ENCODE results near the gene GALNT18.

Gene GALNT18

GRCh38 chr11:11324090-11324489, 297.7 kb downstream of the GALNT18 start:
- no peak for DNase-seq (ENCODE audit: extremely low read depth in 1 of 2, low read depth in 1 of 2)

- no peak for DNase-seq (ENCODE audit: extremely low read depth in 1 of 2, low read depth in 1 of 2)
These were observed 299.7 kb downstream of the GALNT18 start for GRCh38 chr11:11322101-11322500.

GRCh38 chr11:11320825-11321224, 301.0 kb downstream of the GALNT18 start:
- DNase-seq (ENCODE audit: extremely low read depth in 1 of 2, low read depth in 1 of 2): no peak

GRCh38 chr11:11318961-11319360, 302.8 kb downstream of the GALNT18 start:
- DNase-seq (ENCODE audit: extremely low read depth in 1 of 2, low read depth in 1 of 2): no peak

GRCh38 chr11:11318461-11318860, 303.3 kb downstream of the GALNT18 start:
- no peak for DNase-seq (ENCODE audit: extremely low read depth in 1 of 2, low read depth in 1 of 2)

GRCh38 chr11:11316651-11317230, 305.1 kb downstream of the GALNT18 start:
- no peak for DNase-seq (ENCODE audit: extremely low read depth in 1 of 2, low read depth in 1 of 2)

GRCh38 chr11:11313902-11314692, 307.7 kb downstream of the GALNT18 start:
- no peak for DNase-seq (ENCODE audit: extremely low read depth in 1 of 2, low read depth in 1 of 2)

GRCh38 chr11:11313426-11313825, 308.4 kb downstream of the GALNT18 start:
- DNase-seq (ENCODE audit: extremely low read depth in 1 of 2, low read depth in 1 of 2): no peak

GRCh38 chr11:11312738-11313137, 309.1 kb downstream of the GALNT18 start:
- no peak for DNase-seq (ENCODE audit: extremely low read depth in 1 of 2, low read depth in 1 of 2)

GRCh38 chr11:11311169-11311568, 310.6 kb downstream of the GALNT18 start:
- no peak for DNase-seq (ENCODE audit: extremely low read depth in 1 of 2, low read depth in 1 of 2)

GRCh38 chr11:11309906-11310305, 311.9 kb downstream of the GALNT18 start:
- no peak for DNase-seq (ENCODE audit: extremely low read depth in 1 of 2, low read depth in 1 of 2)

- no peak for DNase-seq (ENCODE audit: extremely low read depth in 1 of 2, low read depth in 1 of 2)
These were observed 313.6 kb downstream of the GALNT18 start for GRCh38 chr11:11308249-11308648.

- DNase-seq (ENCODE audit: extremely low read depth in 1 of 2, low read depth in 1 of 2): no peak
These were observed 314.9 kb downstream of the GALNT18 start for GRCh38 chr11:11306855-11307254.

- DNase-seq (ENCODE audit: extremely low read depth in 1 of 2, low read depth in 1 of 2): no peak
These were observed 317.3 kb downstream of the GALNT18 start for GRCh38 chr11:11304550-11304949.

- DNase-seq (ENCODE audit: extremely low read depth in 1 of 2, low read depth in 1 of 2): no peak
These were observed 319.2 kb downstream of the GALNT18 start for GRCh38 chr11:11302565-11302964.

- DNase-seq (ENCODE audit: extremely low read depth in 1 of 2, low read depth in 1 of 2): no peak
These were observed 320.6 kb downstream of the GALNT18 start for GRCh38 chr11:11301212-11301611.

- no peak for DNase-seq (ENCODE audit: extremely low read depth in 1 of 2, low read depth in 1 of 2)
These were observed 324.2 kb downstream of the GALNT18 start for GRCh38 chr11:11297578-11297977.

- no peak for DNase-seq (ENCODE audit: extremely low read depth in 1 of 2, low read depth in 1 of 2)
These were observed 325.4 kb downstream of the GALNT18 start for GRCh38 chr11:11296434-11296833.

GRCh38 chr11:11294551-11294855, 327.3 kb downstream of the GALNT18 start:
- no peak for DNase-seq (ENCODE audit: extremely low read depth in 1 of 2, low read depth in 1 of 2)

- no peak for DNase-seq (ENCODE audit: extremely low read depth in 1 of 2, low read depth in 1 of 2)
These were observed 327.8 kb downstream of the GALNT18 start for GRCh38 chr11:11293798-11294550.

- no peak for DNase-seq (ENCODE audit: extremely low read depth in 1 of 2, low read depth in 1 of 2)
These were observed 329.0 kb downstream of the GALNT18 start for GRCh38 chr11:11292839-11293238.
